ENCODE results near the gene CHML. TPM values are rescaled to one million over a fixed set of nuclear protein-coding genes. Genes with fewer than 3 reads are reported as not detected.

Gene CHML
- total RNA-seq, 4 donors from 2014 or later, result 5.7 to 9.6 (median 6.8) TPM

- 81 to 99% methylated on average over 5 of the region's 5 CpGs for WGBS, 2 donors
- no peaks in the 10 kb centered on the region for H3K9me3 ChIP-seq
- no peak for DNase-seq (ENCODE audit: low spot score in 2 of 2)
- H3K36me3 ChIP-seq, result peaks cover 0 to 35% (median 0%) of the 10 kb centered on the region in 3 donors
- H3K4me3 ChIP-seq, result no peak overlapping the region
- no peak for TF ChIP-seq EP300 (IDR thresholded peaks at IDR 0.05)
- TF ChIP-seq POLR2A (IDR thresholded peaks at IDR 0.05), result no peak
- TF ChIP-seq CTCF (IDR thresholded peaks at IDR 0.05), result no peak
- no peak overlapping the region for H3K27ac ChIP-seq
- H3K4me1 ChIP-seq, result no peaks in the 10 kb centered on the region
- H3K27me3 ChIP-seq, result no peaks in the 10 kb centered on the region
Measured at GRCh38 chr1:241591736-241592135, 48.4 kb downstream of the CHML start.

GRCh38 chr1:241591317-241591716 lies 48.9 kb downstream of the CHML start:
- no peaks in the 10 kb centered on the region for H3K4me1 ChIP-seq
- H3K27ac ChIP-seq, result no peak overlapping the region
- no peak for DNase-seq (ENCODE audit: low spot score in 2 of 2)
- no peaks in the 10 kb centered on the region for H3K27me3 ChIP-seq
- H3K36me3 ChIP-seq, result peaks cover 0 to 30% (median 0%) of the 10 kb centered on the region in 3 donors
- no peaks in the 10 kb centered on the region for H3K9me3 ChIP-seq
- TF ChIP-seq EP300 (IDR thresholded peaks at IDR 0.05) (no peak), POLR2A (IDR thresholded peaks at IDR 0.05) (no peak), CTCF (IDR thresholded peaks at IDR 0.05) (no peak)
- H3K4me3 ChIP-seq, result no peak overlapping the region

GRCh38 chr1:241590719-241591118 lies 49.5 kb downstream of the CHML start:
- no peak overlapping the region for H3K27ac ChIP-seq
- no peaks in the 10 kb centered on the region for H3K9me3 ChIP-seq
- no peak overlapping the region for H3K4me3 ChIP-seq
- no peaks in the 10 kb centered on the region for H3K27me3 ChIP-seq
- no peaks in the 10 kb centered on the region for H3K4me1 ChIP-seq
- H3K36me3 ChIP-seq, result peaks cover 0 to 28% (median 0%) of the 10 kb centered on the region in 3 donors
- WGBS, 2 donors, result 65 to 66% methylated on average over 4 of the region's 4 CpGs
- no peak for TF ChIP-seq CTCF (IDR thresholded peaks at IDR 0.05)
- TF ChIP-seq EP300 (IDR thresholded peaks at IDR 0.05), result no peak
- no peak for TF ChIP-seq POLR2A (IDR thresholded peaks at IDR 0.05)
- DNase-seq (ENCODE audit: low spot score in 2 of 2), result no peak

Other genes starting within 250 kb of the CHML start
- 10 to 100 TPM; 19.6 to 61.5 (median 28.8) TPM for gene FH, start 120.6 kb downstream of the CHML start, total RNA-seq
- 1 to 10 TPM in 2 of 4 donors, under 1 TPM in 2; 0.20 to 4.4 (median 1.8) TPM for gene KMO, start 108.0 kb downstream of the CHML start, total RNA-seq
- gene OPN3, start within 50 bp of the CHML start, total RNA-seq, result 10 to 100 TPM; 17.8 to 31.7 (median 19.7) TPM
- under 1 TPM in 1 of 4 donors, not detected in 3; 0.42 TPM for gene WDR64, start 11.9 kb upstream of the CHML start, total RNA-seq
- under 1 TPM in 1 of 4 donors, not detected in 3; 0.39 TPM for gene EXO1, start 207.8 kb upstream of the CHML start, total RNA-seq

Measured in tibial nerve (tissue), 4 donors.